T-helper 17 cell (primary cell): ENCODE measurements around the gene RTL1. TPM values are rescaled to one million over a fixed set of nuclear protein-coding genes. Genes with fewer than 3 reads are reported as not detected.
A peak's percentile ranks its signal among the peaks of the same experiment; 100 is the strongest.

ENCODE experiments used
- ATAC-seq: fragments of 150-1000 bp; cut with Tn5 transposase; 2 replicates; pipeline ENCODE4 v1.10.0; 2021; ENCODE audit warnings: mild to moderate bottlenecking, moderate library complexity
- DNase-seq, 3 donors: peaks; one replicate each; pipeline versions ENCODE4 v3.0.0 to v3.0.0-alpha.2; 2020 to 2021
- H3K9me3 ChIP-seq: one replicate; pipeline ENCODE4 v1.7.0; 2013; ENCODE audit warnings: low read length, mild to moderate bottlenecking; ENCODE audit not compliant: control insufficient read depth, poor library complexity, severe bottlenecking
- H3K27ac Mint-ChIP-seq: one replicate; pipeline ENCODE4 v1.8.0; 2022; ENCODE audit warnings: mild to moderate bottlenecking, moderate library complexity, mixed read lengths
- H3K27me3 Mint-ChIP-seq: one replicate; pipeline ENCODE4 v1.8.0; 2022; ENCODE audit warnings: mixed read lengths
- H3K36me3 Mint-ChIP-seq: one replicate; pipeline ENCODE4 v1.8.0; 2022; ENCODE audit warnings: low read depth, mixed read lengths
- H3K4me1 Mint-ChIP-seq: one replicate; pipeline ENCODE4 v1.8.0; 2022; ENCODE audit warnings: mild to moderate bottlenecking, mixed read lengths
- H3K4me3 Mint-ChIP-seq: one replicate; pipeline ENCODE4 v1.8.0; 2022; ENCODE audit warnings: mild to moderate bottlenecking, moderate library complexity, mixed read lengths
- total RNA-seq, 4 donors: library from RNA in 2 of 4; stranded (reverse) in 2 of 4; gene quantifications; one replicate each; pipeline ENCODE4 v1.2.3 and lab custom pipeline; 2022 to 2026

RTL1 gene
- total RNA-seq, 2 donors from 2014 or later = not detected

- H3K4me1 Mint-ChIP-seq = no peaks in the 10 kb centered on the region
- H3K4me3 Mint-ChIP-seq = no peak overlapping the region
Observed at GRCh38 chr14:100861188-100861936, 42.2 kb downstream of the RTL1 start.

DNA sequence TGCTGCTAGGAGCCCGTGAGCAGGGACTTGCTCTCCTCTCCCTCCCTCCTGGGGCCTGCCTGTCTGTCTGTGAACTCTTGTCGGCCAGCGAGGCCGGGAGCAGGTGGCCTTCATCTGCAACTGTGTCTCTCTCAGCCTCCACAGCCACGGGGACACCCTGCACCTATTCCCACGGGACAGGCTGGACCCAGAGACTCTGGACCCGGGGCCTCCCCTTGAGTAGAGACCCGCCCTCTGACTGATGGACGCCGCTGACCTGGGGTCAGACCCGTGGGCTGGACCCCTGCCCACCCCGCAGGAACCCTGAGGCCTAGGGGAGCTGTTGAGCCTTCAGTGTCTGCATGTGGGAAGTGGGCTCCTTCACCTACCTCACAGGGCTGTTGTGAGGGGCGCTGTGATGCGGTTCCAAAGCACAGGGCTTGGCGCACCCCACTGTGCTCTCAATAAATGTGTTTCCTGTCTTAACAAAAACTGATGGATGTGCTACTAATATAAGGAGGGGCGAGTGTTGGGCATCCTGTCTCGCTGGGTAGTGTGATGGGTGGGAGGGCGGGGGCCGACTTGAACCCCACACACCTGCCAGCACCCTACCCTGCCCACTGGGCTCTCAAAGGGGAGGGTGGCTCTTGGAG, 42.9 kb downstream of the RTL1 start:
- DNase-seq (no peak), ATAC-seq (no peak)
- no peaks in the 10 kb centered on the region for H3K9me3 ChIP-seq
- H3K4me3 Mint-ChIP-seq = no peak overlapping the region
- H3K27me3 Mint-ChIP-seq = peaks cover 26% of the 10 kb centered on the region
- H3K36me3 Mint-ChIP-seq = peaks cover 2% of the 10 kb centered on the region
- H3K27ac Mint-ChIP-seq = no peak overlapping the region
- no peaks in the 10 kb centered on the region for H3K4me1 Mint-ChIP-seq

More at GRCh38 chr14:100861188-100861936, 42.2 kb downstream of the RTL1 start:
- H3K9me3 ChIP-seq = no peaks in the 10 kb centered on the region
- ATAC-seq = no peak
- H3K27ac Mint-ChIP-seq = no peak overlapping the region
- peaks cover 2% of the 10 kb centered on the region for H3K36me3 Mint-ChIP-seq
- DNase-seq = no peak
- H3K27me3 Mint-ChIP-seq = peaks cover 21% of the 10 kb centered on the region

DNA sequence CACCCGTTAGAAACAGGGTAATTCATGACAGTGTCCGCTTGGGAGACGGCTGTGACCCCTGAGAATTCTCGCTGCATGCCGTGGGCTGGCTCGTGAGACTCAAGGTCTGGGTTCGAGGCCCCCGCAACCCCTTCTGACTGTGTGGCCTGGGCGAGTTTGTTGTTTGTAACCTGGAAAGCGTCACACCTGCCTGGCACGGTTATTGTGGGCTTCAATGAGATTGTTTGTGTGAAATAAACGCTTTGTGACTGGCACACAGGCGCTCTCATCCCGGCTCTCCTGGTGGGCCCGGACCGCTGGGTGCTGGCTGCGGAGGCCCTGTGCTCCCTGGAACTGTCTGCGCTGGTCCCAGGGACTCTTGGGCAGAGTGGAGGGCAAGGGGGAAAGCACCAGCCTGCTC, 43.7 kb downstream of the RTL1 start:
- ATAC-seq = no peak
- H3K36me3 Mint-ChIP-seq = peaks cover 2% of the 10 kb centered on the region
- DNase-seq = no peak
- H3K9me3 ChIP-seq = no peaks in the 10 kb centered on the region
- no peaks in the 10 kb centered on the region for H3K4me1 Mint-ChIP-seq
- H3K4me3 Mint-ChIP-seq = no peak overlapping the region
- peak overlapping the region; percentile 63 for H3K27ac Mint-ChIP-seq
- H3K27me3 Mint-ChIP-seq = peaks cover 26% of the 10 kb centered on the region

DNA sequence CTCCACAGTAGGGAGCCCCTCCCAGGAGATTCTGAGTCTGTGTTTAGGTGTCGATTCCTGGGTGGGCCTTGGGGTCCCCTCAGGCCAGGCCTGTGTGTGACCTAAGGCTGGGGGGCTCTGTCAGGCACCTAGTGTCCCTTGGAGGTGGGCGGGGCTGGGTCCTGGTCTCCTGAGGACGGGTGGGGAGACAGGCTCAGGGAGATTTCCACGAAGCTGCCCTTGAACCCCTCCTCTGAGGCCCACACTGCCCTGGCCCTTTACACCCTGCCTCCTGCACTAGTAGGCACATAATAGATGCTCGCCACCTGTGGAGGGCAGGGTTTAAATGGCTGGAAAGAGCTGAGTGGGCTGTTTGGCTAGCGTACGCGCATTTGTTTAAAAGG, 44.7 kb downstream of the RTL1 start:
- H3K36me3 Mint-ChIP-seq = peaks cover 2% of the 10 kb centered on the region
- no peak for ATAC-seq
- H3K27ac Mint-ChIP-seq = no peak overlapping the region
- peaks cover 24% of the 10 kb centered on the region for H3K27me3 Mint-ChIP-seq
- H3K4me3 Mint-ChIP-seq = no peak overlapping the region
- no peaks in the 10 kb centered on the region for H3K4me1 Mint-ChIP-seq
- no peaks in the 10 kb centered on the region for H3K9me3 ChIP-seq
- DNase-seq = peak in 1 of 3 donors; percentile 6

DNA sequence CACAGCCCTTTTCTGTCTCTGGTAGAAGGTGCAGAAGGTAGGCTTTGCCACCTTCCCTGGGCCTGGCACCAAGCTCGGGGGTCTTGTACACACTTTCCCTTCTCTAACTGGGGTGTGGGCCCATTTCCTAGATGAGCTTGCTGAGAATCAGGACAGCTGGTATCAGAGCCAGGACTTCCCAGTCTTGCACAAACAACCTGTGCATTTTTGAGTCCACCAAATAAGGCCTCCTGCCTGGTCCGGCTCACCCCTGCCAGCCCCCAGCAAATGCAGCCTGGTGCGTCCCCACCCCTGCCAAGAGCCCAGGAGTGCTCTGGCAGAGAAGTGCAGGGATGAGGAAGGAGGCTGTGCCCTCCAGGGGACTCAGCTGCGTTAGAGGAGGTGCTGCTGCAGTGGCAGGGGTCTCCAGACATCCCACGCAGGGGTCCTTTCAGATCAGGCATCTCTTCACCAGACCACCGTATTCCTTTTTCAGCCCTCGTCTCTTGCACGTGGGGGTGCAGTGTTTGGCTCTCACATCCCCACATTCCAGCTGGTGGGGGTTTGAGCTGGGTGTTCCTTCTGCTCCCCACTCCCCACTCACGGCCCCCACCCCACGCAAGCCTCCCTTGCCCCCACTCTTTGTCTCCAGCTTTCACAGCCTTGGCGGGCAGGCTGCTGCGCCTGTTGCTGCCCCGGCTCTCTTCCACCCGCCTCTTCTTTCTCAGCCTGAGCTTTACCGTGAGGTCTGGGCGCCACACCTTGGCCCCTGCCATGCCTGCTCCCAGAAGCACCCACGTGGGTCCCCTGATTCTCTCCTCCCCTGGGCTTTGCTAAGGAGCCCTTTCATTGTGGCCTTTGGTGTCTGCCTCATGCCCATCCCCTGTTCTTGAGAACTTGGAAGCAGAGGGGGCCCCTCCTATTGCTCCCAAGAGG, 45.3 kb downstream of the RTL1 start:
- Mint-ChIP-seq H3K4me3 (no peak overlapping the region), H3K27ac (no peak overlapping the region)
- no peak for ATAC-seq

GRCh38 chr14:100857233-100857922, 46.1 kb downstream of the RTL1 start:
- Mint-ChIP-seq H3K27ac (no peak overlapping the region), H3K4me3 (no peak overlapping the region), H3K27me3 (peaks cover 21% of the 10 kb centered on the region), H3K36me3 (peaks cover 2% of the 10 kb centered on the region), H3K4me1 (no peaks in the 10 kb centered on the region)
- DNase-seq (no peak), ATAC-seq (no peak)
- H3K9me3 ChIP-seq = no peaks in the 10 kb centered on the region

More for the DNA sequence above, 45.3 kb downstream of the RTL1 start:
- H3K9me3 ChIP-seq = no peaks in the 10 kb centered on the region
- Mint-ChIP-seq H3K4me1 (no peaks in the 10 kb centered on the region), H3K27me3 (peaks cover 21% of the 10 kb centered on the region), H3K36me3 (peaks cover 2% of the 10 kb centered on the region)
- DNase-seq = no peak

GRCh38 chr14:100856056-100856950, 47.2 kb downstream of the RTL1 start:
- no peaks in the 10 kb centered on the region for H3K36me3 Mint-ChIP-seq
- no peak for DNase-seq
- no peak for ATAC-seq
- H3K9me3 ChIP-seq = no peaks in the 10 kb centered on the region
- H3K27me3 Mint-ChIP-seq = peaks cover 25% of the 10 kb centered on the region
- no peak overlapping the region for H3K27ac Mint-ChIP-seq
- no peaks in the 10 kb centered on the region for H3K4me1 Mint-ChIP-seq
- H3K4me3 Mint-ChIP-seq = no peak overlapping the region

DNA sequence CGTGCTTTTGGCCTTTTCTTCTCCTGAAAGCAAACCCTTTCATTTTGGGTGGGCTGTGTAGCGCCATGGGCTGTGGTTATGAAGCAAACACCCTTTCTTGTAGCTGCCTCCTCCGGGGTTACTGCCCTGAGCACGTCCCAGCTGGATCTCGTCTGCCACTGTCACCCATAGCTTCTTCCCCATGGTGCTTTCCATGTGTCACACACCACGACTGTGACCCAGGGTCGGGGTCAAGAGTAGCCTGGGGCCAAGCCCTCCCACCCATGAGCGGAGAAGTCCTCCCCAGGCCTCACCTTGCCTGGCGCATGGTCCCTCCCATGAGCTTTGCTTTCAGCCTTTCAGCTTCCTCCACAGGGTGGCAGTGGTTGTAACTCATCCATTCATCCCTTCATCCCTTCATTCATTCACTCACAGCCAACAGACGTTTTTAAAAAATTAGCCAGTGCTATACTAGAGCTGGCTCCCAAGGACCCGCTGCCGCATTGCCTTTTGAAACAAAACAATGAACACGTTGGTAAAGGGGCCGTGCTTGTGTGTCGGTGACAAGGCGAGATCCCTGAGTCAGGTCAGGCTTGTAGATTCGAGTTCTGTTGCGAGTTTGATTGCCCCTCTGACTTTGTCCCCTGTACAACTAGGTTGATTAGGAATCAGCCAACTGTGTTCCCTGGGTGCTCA, 48.1 kb downstream of the RTL1 start:
- H3K4me3 Mint-ChIP-seq = no peak overlapping the region
- no peak overlapping the region for H3K27ac Mint-ChIP-seq
- H3K4me1 Mint-ChIP-seq = peaks cover 2% of the 10 kb centered on the region
- no peaks in the 10 kb centered on the region for H3K9me3 ChIP-seq
- ATAC-seq = no peak
- H3K27me3 Mint-ChIP-seq = peaks cover 23% of the 10 kb centered on the region
- H3K36me3 Mint-ChIP-seq = no peaks in the 10 kb centered on the region
- DNase-seq = no peak

DNA sequence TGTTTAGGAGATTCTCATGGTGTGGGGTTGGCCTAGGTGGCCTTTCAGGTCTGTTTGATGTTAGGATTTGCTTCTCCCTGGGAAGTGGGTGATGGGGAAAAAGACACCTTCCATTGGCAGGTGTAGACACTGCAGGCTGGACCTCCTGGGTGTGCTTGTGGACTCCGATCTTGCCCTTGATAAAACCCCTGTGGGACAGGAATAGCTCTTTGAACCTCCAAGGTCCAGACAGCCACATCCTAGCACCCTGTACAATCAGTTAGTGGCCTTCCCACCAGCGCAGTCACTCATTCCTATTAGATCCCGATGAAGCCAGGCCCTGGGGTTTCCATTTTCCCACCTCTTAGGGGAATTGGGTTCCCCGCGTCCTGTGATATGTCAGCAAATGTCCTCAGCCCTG, 49.1 kb downstream of the RTL1 start:
- no peak for DNase-seq
- Mint-ChIP-seq H3K36me3 (no peaks in the 10 kb centered on the region), H3K4me1 (peaks cover 2% of the 10 kb centered on the region), H3K4me3 (no peak overlapping the region), H3K27ac (no peak overlapping the region), H3K27me3 (peaks cover 15% of the 10 kb centered on the region)
- ATAC-seq = no peak
- no peaks in the 10 kb centered on the region for H3K9me3 ChIP-seq

- no peaks in the 10 kb centered on the region for H3K36me3 Mint-ChIP-seq
- H3K4me3 Mint-ChIP-seq = no peak overlapping the region
- H3K9me3 ChIP-seq = no peaks in the 10 kb centered on the region
- DNase-seq (no peak), ATAC-seq (no peak)
- H3K27ac Mint-ChIP-seq = no peak overlapping the region
- peaks cover 2% of the 10 kb centered on the region for H3K4me1 Mint-ChIP-seq
- H3K27me3 Mint-ChIP-seq = peaks cover 9% of the 10 kb centered on the region
Observed at GRCh38 chr14:100851946-100852620, 51.4 kb downstream of the RTL1 start.

DNA sequence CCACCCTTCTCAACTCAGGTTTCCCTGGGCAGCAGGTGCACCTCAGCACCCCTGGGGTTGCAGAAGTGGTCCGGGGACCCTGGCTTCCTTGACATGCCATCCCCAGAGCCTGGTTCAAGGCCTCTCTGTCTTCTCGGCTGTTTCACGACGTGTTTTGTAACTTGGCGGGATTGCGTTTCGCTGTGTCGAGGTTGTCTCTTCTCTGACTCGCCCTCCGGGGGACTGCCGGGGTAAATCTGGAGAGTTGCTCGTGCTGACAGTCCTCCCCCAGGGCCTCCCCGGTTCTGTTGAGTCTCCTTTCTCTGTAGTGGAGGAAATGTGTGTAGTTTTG, 52.0 kb downstream of the RTL1 start:
- no peak overlapping the region for H3K4me3 Mint-ChIP-seq
- ATAC-seq (no peak), DNase-seq (no peak)
- H3K9me3 ChIP-seq = no peaks in the 10 kb centered on the region
- H3K4me1 Mint-ChIP-seq = peaks cover 2% of the 10 kb centered on the region
- H3K36me3 Mint-ChIP-seq = no peaks in the 10 kb centered on the region
- H3K27ac Mint-ChIP-seq = no peak overlapping the region
- H3K27me3 Mint-ChIP-seq = peaks cover 9% of the 10 kb centered on the region
